HS-27A (cell line): ENCODE measurements around the gene CDC42BPG.

Experiments used
- DNase-seq: peaks from one replicate; pipeline ENCODE4 v3.0.0-alpha.2; 2012; ENCODE audit warnings: low read depth, missing footprints

The CDC42BPG gene

GRCh38 chr11:64865286-64866172 is 21.1 kb upstream of the CDC42BPG start:
- DNase-seq, result no peak

- peak; percentile 77 for DNase-seq
Measured at GRCh38 chr11:64864473-64865285, 20.2 kb upstream of the CDC42BPG start.

- no peak for DNase-seq
Measured at GRCh38 chr11:64864135-64864472, 19.7 kb upstream of the CDC42BPG start.

- DNase-seq, result no peak
Measured at GRCh38 chr11:64863391-64864060, 19.1 kb upstream of the CDC42BPG start.

- DNase-seq, result no peak
Measured at GRCh38 chr11:64862987-64863390, 18.5 kb upstream of the CDC42BPG start.

- DNase-seq, result no peak
Measured at GRCh38 chr11:64861227-64861975, 16.9 kb upstream of the CDC42BPG start.

- no peak for DNase-seq
Measured at GRCh38 chr11:64859542-64860414, 15.3 kb upstream of the CDC42BPG start.

GRCh38 chr11:64858467-64859263 is 14.2 kb upstream of the CDC42BPG start:
- no peak for DNase-seq

- no peak for DNase-seq
Measured at GRCh38 chr11:64857485-64857884, 13.0 kb upstream of the CDC42BPG start.

- peak; percentile 90 for DNase-seq
Measured at GRCh38 chr11:64856382-64857227, 12.2 kb upstream of the CDC42BPG start.

GRCh38 chr11:64855596-64856304 is 11.3 kb upstream of the CDC42BPG start:
- no peak for DNase-seq

GRCh38 chr11:64854534-64855502 is 10.4 kb upstream of the CDC42BPG start:
- peak; percentile 97 for DNase-seq

GRCh38 chr11:64854157-64854533 is 9.7 kb upstream of the CDC42BPG start:
- DNase-seq, result no peak

- DNase-seq, result no peak
Measured at GRCh38 chr11:64853709-64854108, 9.3 kb upstream of the CDC42BPG start.

GRCh38 chr11:64852804-64853509 is 8.5 kb upstream of the CDC42BPG start:
- no peak for DNase-seq

GRCh38 chr11:64851831-64852351 is 7.4 kb upstream of the CDC42BPG start:
- DNase-seq, result no peak
